Measurements from ENCODE around the gene TOMM22.
"Not testable (repeated sequence)": the region's sequence is repeated elsewhere in the genome, so short reads cannot be mapped to it uniquely, and the experiment has no call there.

Gene TOMM22

GRCh38 chr22:38681582-38682335 is at the start of gene TOMM22:
TOMM22 (plus strand) TSS chr22:38681957; CDS start chr22:38681979, 22 bp downstream.
- FAIRE-seq: no peak
- TF ChIP-seq CTCF (IDR thresholded peaks at IDR 0.05; ENCODE audit: insufficient read depth, missing control alignments): peak; percentile 74
- DNase-seq (ENCODE audit: insufficient read length, low spot score): peak; percentile 69

GRCh38 chr22:38632528-38632927 is 49.2 kb upstream of the TOMM22 start:
- FAIRE-seq: no peak

GRCh38 chr22:38638216-38638615 is 43.5 kb upstream of the TOMM22 start:
- DNase-seq (ENCODE audit: insufficient read length, low spot score): no peak

More at GRCh38 chr22:38632528-38632927, 49.2 kb upstream of the TOMM22 start:
- TF ChIP-seq CTCF (IDR thresholded peaks at IDR 0.05; ENCODE audit: insufficient read depth, missing control alignments): no peak
- DNase-seq (ENCODE audit: insufficient read length, low spot score): no peak

GRCh38 chr22:38638728-38639127 is 43.0 kb upstream of the TOMM22 start:
- DNase-seq (ENCODE audit: insufficient read length, low spot score): no peak
- TF ChIP-seq CTCF (IDR thresholded peaks at IDR 0.05; ENCODE audit: insufficient read depth, missing control alignments): no peak
- FAIRE-seq: no peak

More at GRCh38 chr22:38638216-38638615, 43.5 kb upstream of the TOMM22 start:
- FAIRE-seq: no peak
- no peak for TF ChIP-seq CTCF (IDR thresholded peaks at IDR 0.05; ENCODE audit: insufficient read depth, missing control alignments)

GRCh38 chr22:38641476-38642040 is 40.2 kb upstream of the TOMM22 start:
- no peak for TF ChIP-seq CTCF (IDR thresholded peaks at IDR 0.05; ENCODE audit: insufficient read depth, missing control alignments)
- DNase-seq (ENCODE audit: insufficient read length, low spot score) (no peak), FAIRE-seq (no peak)

- not testable (repeated sequence) for DNase-seq (ENCODE audit: insufficient read length, low spot score); FAIRE-seq
These were observed 37.5 kb upstream of the TOMM22 start for GRCh38 chr22:38644245-38644644.

GRCh38 chr22:38645430-38645829 is 36.3 kb upstream of the TOMM22 start:
- no peak for DNase-seq (ENCODE audit: insufficient read length, low spot score)
- no peak for FAIRE-seq
- TF ChIP-seq CTCF (IDR thresholded peaks at IDR 0.05; ENCODE audit: insufficient read depth, missing control alignments): no peak

Measured in D721Med (cell line).